ENCODE results near the gene ARID1B.

- no peak for TF ChIP-seq EZH2 (IDR thresholded peaks at IDR 0.05)
- no peak for TF ChIP-seq CTCF (IDR thresholded peaks at IDR 0.05)
- no peak for TF ChIP-seq EZH2phosphoT487 (IDR thresholded peaks at IDR 0.05)
Measured at GRCh38 chr6:156771047-156771446, 6.1 kb upstream of the ARID1B start.

Data from neural progenitor cell (in vitro differentiated cells).